ENCODE measurements around the gene SLC40A1.

SLC40A1 gene

GRCh38 chr2:189536830-189537229 is 43.8 kb downstream of the SLC40A1 start:
- no peak for DNase-seq

GRCh38 chr2:189534854-189535832 is 45.4 kb downstream of the SLC40A1 start:
- no peak for DNase-seq

- DNase-seq, result no peak
Measured at GRCh38 chr2:189533288-189534035, 47.1 kb downstream of the SLC40A1 start.

GRCh38 chr2:189530965-189531637 is 49.5 kb downstream of the SLC40A1 start:
- DNase-seq, result no peak

GRCh38 chr2:189528617-189529016 is 52.0 kb downstream of the SLC40A1 start:
- DNase-seq, result no peak

- DNase-seq, result no peak
Measured at GRCh38 chr2:189527812-189528592, 52.6 kb downstream of the SLC40A1 start.

GRCh38 chr2:189527041-189527750 is 53.4 kb downstream of the SLC40A1 start:
- DNase-seq, result no peak

- no peak for DNase-seq
Measured at GRCh38 chr2:189526241-189526640, 54.3 kb downstream of the SLC40A1 start.

GRCh38 chr2:189524746-189525145 is 55.8 kb downstream of the SLC40A1 start:
- no peak for DNase-seq

GRCh38 chr2:189522435-189523151 is 58.0 kb downstream of the SLC40A1 start:
- DNase-seq, result no peak

GRCh38 chr2:189521699-189522434 is 58.7 kb downstream of the SLC40A1 start:
- DNase-seq, result no peak

GRCh38 chr2:189519631-189520387 is 60.8 kb downstream of the SLC40A1 start:
- DNase-seq, result no peak

GRCh38 chr2:189517847-189518535 is 62.6 kb downstream of the SLC40A1 start:
- no peak for DNase-seq

GRCh38 chr2:189516546-189516945 is 64.0 kb downstream of the SLC40A1 start:
- no peak for DNase-seq

- no peak for DNase-seq
Measured at GRCh38 chr2:189515264-189515663, 65.3 kb downstream of the SLC40A1 start.

GRCh38 chr2:189514104-189514503 is 66.5 kb downstream of the SLC40A1 start:
- DNase-seq, result no peak

GRCh38 chr2:189512879-189513278 is 67.7 kb downstream of the SLC40A1 start:
- no peak for DNase-seq

GRCh38 chr2:189511960-189512319 is 68.6 kb downstream of the SLC40A1 start:
- no peak for DNase-seq
